Breast epithelium (tissue), 3 donors: ENCODE data around the gene MARVELD1.

Experiments
- POLR2AphosphoS5 ChIP-seq, 3 donors: sonication (generic); formaldehyde crosslinking; IDR thresholded peaks; one replicate each; pipeline ENCODE4 v1.6.1; 2017; ENCODE audit warnings: antibody characterized with exemption in 3 of 3
- TF ChIP-seq, protein P1 (sequence below), 3 donors: fragments of 450-650 bp; IDR thresholded peaks; one replicate each; pipeline ENCODE4 v1.5.1; 2016 to 2017; ENCODE audit warnings: antibody characterized with exemption in 3 of 3, mild to moderate bottlenecking in 3 of 3, moderate library complexity in 3 of 3

DNA sequence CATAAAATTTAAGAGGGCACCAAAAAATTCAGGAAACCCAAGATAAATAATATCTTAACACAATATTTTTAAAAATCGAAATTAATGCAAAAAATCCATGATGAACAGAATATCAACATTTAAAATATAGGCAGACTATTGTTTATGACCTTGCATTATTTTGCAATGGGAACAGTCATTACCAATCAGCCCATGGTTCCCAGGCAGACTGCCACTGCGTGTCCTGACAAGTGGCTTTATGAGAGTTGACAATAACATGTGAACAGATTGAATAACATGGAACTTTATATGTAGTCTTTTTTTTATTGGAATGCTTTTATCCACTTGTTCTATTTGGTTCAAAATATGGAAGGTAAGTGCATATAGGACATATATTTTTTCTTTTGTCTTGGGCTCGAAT lies 23.4 kb upstream of the MARVELD1 start:
- TF ChIP-seq, protein P1, sequence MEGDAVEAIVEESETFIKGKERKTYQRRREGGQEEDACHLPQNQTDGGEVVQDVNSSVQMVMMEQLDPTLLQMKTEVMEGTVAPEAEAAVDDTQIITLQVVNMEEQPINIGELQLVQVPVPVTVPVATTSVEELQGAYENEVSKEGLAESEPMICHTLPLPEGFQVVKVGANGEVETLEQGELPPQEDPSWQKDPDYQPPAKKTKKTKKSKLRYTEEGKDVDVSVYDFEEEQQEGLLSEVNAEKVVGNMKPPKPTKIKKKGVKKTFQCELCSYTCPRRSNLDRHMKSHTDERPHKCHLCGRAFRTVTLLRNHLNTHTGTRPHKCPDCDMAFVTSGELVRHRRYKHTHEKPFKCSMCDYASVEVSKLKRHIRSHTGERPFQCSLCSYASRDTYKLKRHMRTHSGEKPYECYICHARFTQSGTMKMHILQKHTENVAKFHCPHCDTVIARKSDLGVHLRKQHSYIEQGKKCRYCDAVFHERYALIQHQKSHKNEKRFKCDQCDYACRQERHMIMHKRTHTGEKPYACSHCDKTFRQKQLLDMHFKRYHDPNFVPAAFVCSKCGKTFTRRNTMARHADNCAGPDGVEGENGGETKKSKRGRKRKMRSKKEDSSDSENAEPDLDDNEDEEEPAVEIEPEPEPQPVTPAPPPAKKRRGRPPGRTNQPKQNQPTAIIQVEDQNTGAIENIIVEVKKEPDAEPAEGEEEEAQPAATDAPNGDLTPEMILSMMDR (IDR thresholded peaks at IDR 0.05), result no peak
- no peak for TF ChIP-seq POLR2AphosphoS5 (IDR thresholded peaks at IDR 0.05)
